ENCODE data around the gene TMEM117. TPM values are rescaled to one million over a fixed set of nuclear protein-coding genes. Genes with fewer than 3 reads are reported as not detected.

The TMEM117 gene
- total and polyA plus RNA-seq, 4 experiments from 2014 or later = 3.0 to 4.7 (median 3.8) TPM

GRCh38 chr12:43893670-43894069, 57.8 kb downstream of the TMEM117 start:
- no peaks in the 10 kb centered on the region for H3K4me1 ChIP-seq (ENCODE audit: insufficient read depth, low read length)
- H3K9me3 ChIP-seq (ENCODE audit: control insufficient read depth in 1 of 2, low read length in 2 of 2) = no peaks in the 10 kb centered on the region
- no peak for DNase-seq
- Mint-ChIP-seq H3K4me1 (peaks cover 0 to 1% (median 0%) of the 10 kb centered on the region in 4 donors), H3K4me3 (no peak overlapping the region), H3K27ac (no peak overlapping the region), H3K27me3 (no peaks in the 10 kb centered on the region), H3K9me3 (peaks cover 0 to 12% (median 2%) of the 10 kb centered on the region in 8 donors), H3K36me3 (peaks cover 5 to 21% of the 10 kb centered on the region in 2 donors)
- H3K4me3 ChIP-seq (ENCODE audit: low read length in 2 of 2) = no peak overlapping the region
- CTCF ChIA-PET (ENCODE audit: partially characterized antibody) = no interaction called here
- no peaks in the 10 kb centered on the region for H3K27me3 ChIP-seq (ENCODE audit: insufficient read depth, low read length)
- POLR2A ChIA-PET (ENCODE audit: partially characterized antibody) = no interaction called here
- H3K36me3 ChIP-seq (ENCODE audit: insufficient read depth, low read length) = no peaks in the 10 kb centered on the region
- intact Hi-C loops (cut with micrococcal nuclease) = no loop called here
- no peak overlapping the region for H3K27ac ChIP-seq (ENCODE audit: low read depth, low read length)

- Histone ChIP-seq H3K27me3 (ENCODE audit: insufficient read depth, low read length) (no peaks in the 10 kb centered on the region), H3K27ac (ENCODE audit: low read depth, low read length) (no peak overlapping the region), H3K9me3 (ENCODE audit: control insufficient read depth in 1 of 2, low read length in 2 of 2) (no peaks in the 10 kb centered on the region), H3K4me1 (ENCODE audit: insufficient read depth, low read length) (no peaks in the 10 kb centered on the region), H3K36me3 (ENCODE audit: insufficient read depth, low read length) (no peaks in the 10 kb centered on the region), H3K4me3 (ENCODE audit: low read length in 2 of 2) (no peak overlapping the region)
- peaks cover 0 to 1% (median 0%) of the 10 kb centered on the region in 4 donors for H3K4me1 Mint-ChIP-seq
- peaks cover 0 to 12% (median 2%) of the 10 kb centered on the region in 8 donors for H3K9me3 Mint-ChIP-seq
- H3K36me3 Mint-ChIP-seq = peaks cover 5 to 21% of the 10 kb centered on the region in 2 donors
- CTCF ChIA-PET (ENCODE audit: partially characterized antibody) = no interaction called here
- POLR2A ChIA-PET (ENCODE audit: partially characterized antibody) = no interaction called here
- intact Hi-C loops (cut with micrococcal nuclease) = no loop called here
- no peaks in the 10 kb centered on the region for H3K27me3 Mint-ChIP-seq
- no peak for DNase-seq
- no peak overlapping the region for H3K27ac Mint-ChIP-seq
- no peak overlapping the region for H3K4me3 Mint-ChIP-seq
Observed at GRCh38 chr12:43895580-43896206, 59.8 kb downstream of the TMEM117 start.

GRCh38 chr12:43896496-43896895, 60.6 kb downstream of the TMEM117 start:
- no peak overlapping the region for H3K4me3 ChIP-seq (ENCODE audit: low read length in 2 of 2)
- Mint-ChIP-seq H3K36me3 (peaks cover 5 to 21% of the 10 kb centered on the region in 2 donors), H3K4me3 (no peak overlapping the region), H3K4me1 (no peaks in the 10 kb centered on the region), H3K27me3 (no peaks in the 10 kb centered on the region), H3K27ac (no peak overlapping the region), H3K9me3 (peaks cover 0 to 12% (median 2%) of the 10 kb centered on the region in 8 donors)
- no peaks in the 10 kb centered on the region for H3K9me3 ChIP-seq (ENCODE audit: control insufficient read depth in 1 of 2, low read length in 2 of 2)
- POLR2A ChIA-PET (ENCODE audit: partially characterized antibody) = no interaction called here
- intact Hi-C loops (cut with micrococcal nuclease) = no loop called here
- H3K4me1 ChIP-seq (ENCODE audit: insufficient read depth, low read length) = no peaks in the 10 kb centered on the region
- no peaks in the 10 kb centered on the region for H3K27me3 ChIP-seq (ENCODE audit: insufficient read depth, low read length)
- no peak overlapping the region for H3K27ac ChIP-seq (ENCODE audit: low read depth, low read length)
- CTCF ChIA-PET (ENCODE audit: partially characterized antibody) = no interaction called here
- no peaks in the 10 kb centered on the region for H3K36me3 ChIP-seq (ENCODE audit: insufficient read depth, low read length)
- DNase-seq = no peak

GRCh38 chr12:43898474-43898873, 62.6 kb downstream of the TMEM117 start:
- POLR2A ChIA-PET (ENCODE audit: partially characterized antibody) = no interaction called here
- CTCF ChIA-PET (ENCODE audit: partially characterized antibody) = no interaction called here
- Histone ChIP-seq H3K4me3 (ENCODE audit: low read length in 2 of 2) (no peak overlapping the region), H3K9me3 (ENCODE audit: control insufficient read depth in 1 of 2, low read length in 2 of 2) (no peaks in the 10 kb centered on the region), H3K27ac (ENCODE audit: low read depth, low read length) (no peak overlapping the region), H3K27me3 (ENCODE audit: insufficient read depth, low read length) (no peaks in the 10 kb centered on the region), H3K4me1 (ENCODE audit: insufficient read depth, low read length) (no peaks in the 10 kb centered on the region), H3K36me3 (ENCODE audit: insufficient read depth, low read length) (no peaks in the 10 kb centered on the region)
- intact Hi-C loops (cut with micrococcal nuclease) = no loop called here
- peaks cover 5 to 12% of the 10 kb centered on the region in 2 donors for H3K36me3 Mint-ChIP-seq
- H3K9me3 Mint-ChIP-seq = peaks cover 0 to 4% (median under 1%) of the 10 kb centered on the region in 8 donors
- H3K27me3 Mint-ChIP-seq = no peaks in the 10 kb centered on the region
- DNase-seq = no peak
- no peak overlapping the region for H3K27ac Mint-ChIP-seq
- H3K4me3 Mint-ChIP-seq = no peak overlapping the region
- H3K4me1 Mint-ChIP-seq = no peaks in the 10 kb centered on the region

GRCh38 chr12:43899574-43899973, 63.7 kb downstream of the TMEM117 start:
- H3K9me3 ChIP-seq (ENCODE audit: control insufficient read depth in 1 of 2, low read length in 2 of 2) = no peaks in the 10 kb centered on the region
- H3K36me3 ChIP-seq (ENCODE audit: insufficient read depth, low read length) = no peaks in the 10 kb centered on the region
- Mint-ChIP-seq H3K36me3 (peaks cover 4 to 9% of the 10 kb centered on the region in 2 donors), H3K27me3 (no peaks in the 10 kb centered on the region), H3K4me1 (no peaks in the 10 kb centered on the region), H3K9me3 (peaks cover 0 to 3% (median 0%) of the 10 kb centered on the region in 8 donors), H3K4me3 (no peak overlapping the region), H3K27ac (no peak overlapping the region)
- no peaks in the 10 kb centered on the region for H3K27me3 ChIP-seq (ENCODE audit: insufficient read depth, low read length)
- DNase-seq = no peak
- CTCF ChIA-PET (ENCODE audit: partially characterized antibody) = no interaction called here
- no peaks in the 10 kb centered on the region for H3K4me1 ChIP-seq (ENCODE audit: insufficient read depth, low read length)
- H3K27ac ChIP-seq (ENCODE audit: low read depth, low read length) = no peak overlapping the region
- intact Hi-C loops (cut with micrococcal nuclease) = no loop called here
- POLR2A ChIA-PET (ENCODE audit: partially characterized antibody) = no interaction called here
- no peak overlapping the region for H3K4me3 ChIP-seq (ENCODE audit: low read length in 2 of 2)

GRCh38 chr12:43903686-43904085, 67.8 kb downstream of the TMEM117 start:
- Histone ChIP-seq H3K27ac (ENCODE audit: low read depth, low read length) (no peak overlapping the region), H3K4me3 (ENCODE audit: low read length in 2 of 2) (no peak overlapping the region), H3K27me3 (ENCODE audit: insufficient read depth, low read length) (no peaks in the 10 kb centered on the region), H3K9me3 (ENCODE audit: control insufficient read depth in 1 of 2, low read length in 2 of 2) (no peaks in the 10 kb centered on the region), H3K36me3 (ENCODE audit: insufficient read depth, low read length) (no peaks in the 10 kb centered on the region), H3K4me1 (ENCODE audit: insufficient read depth, low read length) (no peaks in the 10 kb centered on the region)
- H3K27me3 Mint-ChIP-seq = no peaks in the 10 kb centered on the region
- H3K36me3 Mint-ChIP-seq = no peaks in the 10 kb centered on the region
- no peak overlapping the region for H3K27ac Mint-ChIP-seq
- intact Hi-C loops (cut with micrococcal nuclease) = no loop called here
- no peaks in the 10 kb centered on the region for H3K4me1 Mint-ChIP-seq
- ChIA-PET CTCF (ENCODE audit: partially characterized antibody) (no interaction called here), POLR2A (ENCODE audit: partially characterized antibody) (no interaction called here)
- H3K9me3 Mint-ChIP-seq = peaks cover 0 to 5% (median under 1%) of the 10 kb centered on the region in 8 donors
- no peak overlapping the region for H3K4me3 Mint-ChIP-seq
- no peak for DNase-seq

- Histone ChIP-seq H3K27ac (ENCODE audit: low read depth, low read length) (no peak overlapping the region), H3K4me1 (ENCODE audit: insufficient read depth, low read length) (no peaks in the 10 kb centered on the region), H3K36me3 (ENCODE audit: insufficient read depth, low read length) (no peaks in the 10 kb centered on the region), H3K4me3 (ENCODE audit: low read length in 2 of 2) (no peak overlapping the region), H3K9me3 (ENCODE audit: control insufficient read depth in 1 of 2, low read length in 2 of 2) (no peaks in the 10 kb centered on the region), H3K27me3 (ENCODE audit: insufficient read depth, low read length) (no peaks in the 10 kb centered on the region)
- Mint-ChIP-seq H3K4me3 (no peak overlapping the region), H3K9me3 (peaks cover 0 to 3% (median 0%) of the 10 kb centered on the region in 8 donors), H3K36me3 (no peaks in the 10 kb centered on the region), H3K27me3 (no peaks in the 10 kb centered on the region), H3K4me1 (peaks cover 0 to 5% (median under 1%) of the 10 kb centered on the region in 4 donors), H3K27ac (no peak overlapping the region)
- CTCF ChIA-PET (ENCODE audit: partially characterized antibody) = no interaction called here
- POLR2A ChIA-PET (ENCODE audit: partially characterized antibody) = no interaction called here
- intact Hi-C loops (cut with micrococcal nuclease) = no loop called here
- DNase-seq = no peak
Observed at GRCh38 chr12:43912859-43913258, 77.0 kb downstream of the TMEM117 start.
